Central memory CD4-positive, alpha-beta T cell (primary cell): ENCODE measurements around the gene TTN.

Experiments
- DNase-seq: peaks from one replicate; pipeline ENCODE4 v3.0.0; 2022

Gene TTN

DNA sequence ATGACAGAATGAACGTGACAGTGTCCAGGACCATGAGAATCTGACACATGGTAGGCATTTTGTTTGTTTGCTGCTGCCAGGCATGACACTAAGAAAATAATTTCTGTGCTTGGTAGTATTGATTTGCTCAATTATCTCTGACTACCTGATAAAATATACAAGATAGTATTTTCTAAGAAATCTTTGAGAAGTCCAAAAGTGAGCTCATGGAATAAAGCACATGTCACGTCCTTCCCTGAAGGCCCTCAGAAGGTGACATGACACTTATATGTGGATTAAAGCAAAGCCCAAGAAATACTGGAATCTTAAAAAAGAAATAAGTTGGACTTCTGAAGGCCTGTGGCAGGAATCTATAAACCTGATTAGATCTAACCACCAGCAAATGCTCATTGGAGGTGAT lies 3.8 kb upstream of the TTN start:
- DNase-seq = no peak

- DNase-seq = no peak
Measured at GRCh38 chr2:178810422-178810821, 3.2 kb upstream of the TTN start.

- DNase-seq = no peak
Measured at GRCh38 chr2:178806543-178806942, 680 bp downstream of the TTN start.

DNA sequence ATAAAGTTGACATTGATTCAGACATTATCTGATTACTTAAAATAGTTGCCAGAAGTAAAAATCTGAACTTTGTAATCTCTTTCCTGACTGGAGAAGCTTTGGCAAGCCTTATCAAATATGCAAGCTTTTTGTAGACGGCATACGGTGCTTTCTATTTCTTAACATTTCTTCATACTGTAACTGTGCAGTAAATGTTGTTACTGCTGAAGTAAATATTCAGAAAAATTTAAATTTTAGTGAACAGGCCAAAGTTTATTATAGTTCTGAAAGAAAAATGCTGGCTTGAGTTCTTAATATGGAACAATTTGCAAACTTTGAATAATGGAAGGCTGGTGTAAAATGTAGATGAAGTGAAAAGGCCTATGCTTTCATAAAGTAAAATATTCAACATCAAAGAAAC lies 1.8 kb downstream of the TTN start:
- DNase-seq = no peak

- no peak for DNase-seq
Measured at GRCh38 chr2:178804791-178805190, 2.4 kb downstream of the TTN start.

DNA sequence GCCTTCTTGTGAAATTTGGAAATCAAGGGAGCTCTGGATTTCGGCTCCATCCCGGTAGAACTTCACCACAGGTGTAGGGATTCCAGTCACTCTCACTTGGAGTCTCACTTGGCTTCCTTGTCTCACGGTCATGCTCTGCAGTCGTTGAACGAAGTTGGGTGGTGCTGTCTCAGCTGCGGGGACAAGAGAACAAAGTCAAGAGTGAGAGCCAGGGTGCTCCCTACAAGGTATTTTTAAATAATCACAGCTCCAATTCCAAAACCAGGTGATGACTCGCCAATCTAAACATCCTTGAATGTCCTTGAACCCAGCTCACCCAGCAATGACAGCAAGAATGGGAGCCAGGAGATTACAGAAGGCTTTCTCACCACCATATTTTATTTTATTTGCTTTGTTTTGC lies 6.7 kb downstream of the TTN start:
- no peak for DNase-seq

- no peak for DNase-seq
Measured at GRCh38 chr2:178799305-178799704, 7.9 kb downstream of the TTN start.

DNA sequence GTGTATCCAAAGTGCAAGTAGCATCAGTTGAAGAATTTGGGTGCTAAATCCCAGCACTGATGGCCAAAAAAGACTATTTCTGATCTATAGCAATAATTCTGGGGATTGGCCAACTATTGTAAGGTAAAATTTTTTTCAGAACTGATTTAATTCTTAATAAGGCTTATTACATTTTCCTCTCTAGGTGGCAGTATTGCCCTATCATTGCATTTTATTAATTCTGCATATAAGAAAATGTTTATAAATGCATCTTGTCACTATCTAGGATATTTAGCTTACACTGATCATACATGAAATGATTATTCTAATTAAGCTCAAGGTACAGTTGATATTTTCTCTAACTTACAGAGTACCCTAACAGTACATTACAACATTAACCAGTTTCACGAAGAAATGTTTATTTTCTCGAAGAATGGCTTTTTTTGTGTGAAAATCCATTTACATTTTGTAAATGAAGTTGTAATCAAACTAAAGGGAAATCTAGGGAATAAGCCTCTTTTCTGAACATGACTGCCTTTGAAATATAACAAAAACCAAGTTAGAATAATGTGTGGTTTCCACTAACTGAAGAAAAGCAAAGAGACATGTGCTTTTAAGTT lies 11.0 kb downstream of the TTN start:
- DNase-seq = no peak

DNA sequence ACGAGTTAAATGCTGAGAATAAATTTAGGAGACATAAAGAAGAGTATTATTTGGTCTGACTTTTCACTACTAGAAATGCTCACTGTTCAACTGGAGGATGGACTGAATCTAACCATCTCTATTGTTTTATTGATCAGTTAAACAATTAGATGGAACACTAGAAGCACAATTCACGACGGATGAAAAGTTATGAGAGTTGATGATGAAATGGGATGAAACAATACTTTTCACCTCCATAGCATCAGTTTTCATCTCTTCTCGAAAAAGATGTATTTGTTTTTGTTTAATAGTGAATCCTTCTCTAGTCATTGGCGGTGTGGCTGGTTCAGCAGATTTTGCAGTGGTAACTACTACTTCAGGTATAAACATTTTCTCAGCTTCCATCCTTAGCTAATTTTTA lies 19.3 kb downstream of the TTN start:
- DNase-seq = no peak

DNA sequence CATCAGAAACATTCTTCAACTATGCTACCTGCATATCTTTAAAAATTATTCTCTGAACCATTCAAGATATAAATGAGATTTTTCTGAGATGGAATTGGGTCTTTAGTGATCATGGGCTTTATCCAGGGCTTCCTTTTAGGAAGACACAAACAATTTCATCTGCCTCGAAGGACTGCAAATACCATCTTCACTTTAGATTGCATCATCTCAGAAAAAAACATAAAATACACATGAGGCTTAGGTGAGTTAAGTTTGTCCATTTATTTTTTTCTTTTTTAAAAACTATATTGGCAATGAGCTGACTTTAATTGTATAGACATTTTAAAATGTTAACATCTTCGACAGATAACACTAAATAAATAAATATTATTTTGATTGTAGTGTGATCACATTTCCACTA lies 20.1 kb downstream of the TTN start:
- no peak for DNase-seq

GRCh38 chr2:178783889-178784288 lies 23.3 kb downstream of the TTN start:
- DNase-seq = no peak

GRCh38 chr2:178782236-178782635 lies 25.0 kb downstream of the TTN start:
- no peak for DNase-seq

- DNase-seq = no peak
Measured at GRCh38 chr2:178777577-178777976, 29.6 kb downstream of the TTN start.

DNA sequence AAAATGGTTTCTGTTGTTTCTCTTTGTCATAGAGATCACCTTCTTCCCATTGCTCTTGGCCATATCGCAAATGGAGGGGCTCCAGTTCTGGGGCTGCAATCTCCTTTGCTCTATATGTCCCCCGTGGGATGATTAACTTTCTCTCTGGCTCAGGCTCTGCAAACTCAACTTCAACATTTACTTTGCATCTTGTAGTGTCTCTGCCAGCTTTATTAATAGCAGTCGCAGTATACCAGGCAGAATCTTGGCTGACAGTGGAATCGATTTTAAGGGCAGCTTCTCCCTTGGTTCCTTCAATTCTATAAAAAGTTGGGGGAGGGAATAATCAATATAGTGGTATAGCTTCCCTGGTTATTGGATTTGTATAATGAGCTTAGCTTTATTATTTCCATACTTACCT lies 30.5 kb downstream of the TTN start:
- no peak for DNase-seq

DNA sequence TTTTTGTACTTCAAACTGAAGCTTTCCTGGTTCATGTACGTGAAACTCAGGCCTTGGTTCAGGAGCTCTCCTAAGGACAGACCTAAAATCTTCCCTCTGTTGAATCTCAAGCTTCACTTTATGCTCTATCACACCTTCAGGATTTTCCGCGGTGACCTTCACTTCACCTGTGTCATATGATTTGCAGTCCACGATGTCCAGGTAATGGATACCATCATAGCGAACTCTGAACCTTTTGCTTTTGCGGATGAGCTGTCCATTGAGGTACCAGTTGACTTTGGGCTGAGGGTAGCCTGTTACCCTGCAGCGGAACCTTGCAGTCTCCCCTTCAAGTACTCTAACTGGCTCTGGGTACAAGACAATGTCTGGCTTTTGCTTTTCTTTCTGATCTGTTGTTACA lies 31.2 kb downstream of the TTN start:
- no peak for DNase-seq

DNA sequence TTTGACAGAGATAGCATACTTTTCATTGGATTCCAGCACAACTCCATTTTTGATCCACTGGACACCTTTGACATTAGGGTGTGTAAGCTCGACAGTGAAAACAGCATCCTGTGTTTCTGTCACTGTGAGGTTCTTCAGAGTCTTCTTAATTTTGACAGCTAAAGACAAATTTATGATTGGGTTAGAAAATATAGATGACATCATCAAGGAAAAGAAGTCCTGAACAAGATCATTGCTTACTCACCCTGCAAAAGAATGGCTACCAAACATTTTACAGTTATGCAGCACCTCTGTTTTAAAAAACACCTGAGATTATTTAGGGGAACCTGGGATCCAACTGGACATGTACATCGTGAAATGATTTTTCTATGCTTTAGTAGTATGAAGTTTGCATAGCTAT lies 36.7 kb downstream of the TTN start:
- DNase-seq = no peak

DNA sequence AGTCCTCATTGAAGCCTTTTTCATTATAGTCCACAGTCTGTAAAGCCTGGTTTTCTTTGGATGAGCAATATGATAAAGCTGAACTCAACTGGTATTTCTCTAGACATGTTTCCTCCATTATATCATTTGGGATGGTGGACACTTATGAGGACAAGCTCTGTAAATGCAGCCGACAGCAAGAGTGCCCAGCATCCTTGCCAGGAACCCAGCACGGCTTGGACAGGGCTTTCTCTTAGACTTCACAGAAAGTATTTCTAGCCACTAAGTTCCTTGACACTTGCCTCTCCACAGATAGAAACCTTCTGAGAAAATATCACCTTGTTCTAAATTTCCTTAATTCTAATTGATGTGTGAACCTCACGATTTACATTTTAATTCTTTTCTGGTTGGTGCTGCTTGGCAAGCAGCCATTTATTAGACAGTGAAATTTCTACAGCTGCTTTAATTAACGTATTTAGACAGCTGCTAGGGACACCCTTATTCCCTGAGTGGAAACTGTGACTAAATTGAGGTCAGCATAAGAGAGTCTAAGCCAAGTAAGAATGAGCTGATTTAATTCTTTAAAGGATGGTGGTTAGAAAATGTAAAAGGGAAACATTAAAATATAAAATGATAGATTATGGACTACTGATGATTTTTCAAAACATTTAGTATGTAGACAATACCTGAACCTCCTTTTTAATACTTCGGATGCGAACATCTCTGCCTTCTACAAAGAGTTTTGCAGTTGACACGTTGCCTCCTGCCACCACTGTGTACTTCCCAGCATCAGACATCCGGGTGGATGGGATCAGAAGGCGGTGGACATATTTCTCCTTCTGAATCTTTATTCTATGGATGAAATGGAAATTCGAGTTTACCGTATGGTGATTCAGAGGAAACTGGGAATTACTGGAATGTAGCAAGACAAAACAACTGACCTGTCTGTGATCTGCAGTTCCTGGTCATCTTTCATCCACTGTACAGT lies 39.8 kb downstream of the TTN start:
- no peak for DNase-seq

GRCh38 chr2:178764097-178764496 lies 43.1 kb downstream of the TTN start:
- DNase-seq = no peak

- DNase-seq = peak; percentile 5
Measured at GRCh38 chr2:178761759-178762371, 45.4 kb downstream of the TTN start.

GRCh38 chr2:178756843-178757242 lies 50.4 kb downstream of the TTN start:
- no peak for DNase-seq

GRCh38 chr2:178756343-178756742 lies 50.9 kb downstream of the TTN start:
- no peak for DNase-seq

GRCh38 chr2:178747767-178748166 lies 59.5 kb downstream of the TTN start:
- DNase-seq = no peak

DNA sequence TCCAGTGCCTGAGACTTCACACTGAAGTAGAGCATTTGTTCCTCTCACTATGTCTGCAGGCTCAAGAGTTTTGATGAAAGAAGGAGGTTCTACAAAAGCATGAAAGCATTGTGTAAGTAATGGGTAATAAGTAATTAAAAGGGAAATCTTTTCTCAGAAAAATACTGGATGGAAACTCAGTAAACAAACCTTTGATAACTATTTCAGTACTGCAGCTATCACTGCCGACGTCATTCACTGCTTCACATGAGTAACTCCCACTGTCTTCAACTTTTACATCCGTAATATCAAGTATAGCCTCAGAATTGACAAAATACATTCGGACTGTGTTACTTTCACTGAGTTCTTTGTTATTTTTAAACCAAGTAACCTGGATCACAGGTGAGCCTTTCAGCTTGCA lies 72.7 kb downstream of the TTN start:
- DNase-seq = no peak

- no peak for DNase-seq
Measured at GRCh38 chr2:178733975-178734374, 73.2 kb downstream of the TTN start.
